GM18858 (cell line): ENCODE results near the gene IFNL3.
"Not testable (repeated sequence)": the region's sequence is repeated elsewhere in the genome, so short reads cannot be mapped to it uniquely, and the experiment has no call there.

ENCODE experiments used
- ATAC-seq: cut with Tn5 transposase; IDR thresholded peaks from one replicate; pipeline ENCODE4 v1.9.1; 2021; ENCODE audit not compliant: unreplicated experiment

IFNL3 gene

DNA sequence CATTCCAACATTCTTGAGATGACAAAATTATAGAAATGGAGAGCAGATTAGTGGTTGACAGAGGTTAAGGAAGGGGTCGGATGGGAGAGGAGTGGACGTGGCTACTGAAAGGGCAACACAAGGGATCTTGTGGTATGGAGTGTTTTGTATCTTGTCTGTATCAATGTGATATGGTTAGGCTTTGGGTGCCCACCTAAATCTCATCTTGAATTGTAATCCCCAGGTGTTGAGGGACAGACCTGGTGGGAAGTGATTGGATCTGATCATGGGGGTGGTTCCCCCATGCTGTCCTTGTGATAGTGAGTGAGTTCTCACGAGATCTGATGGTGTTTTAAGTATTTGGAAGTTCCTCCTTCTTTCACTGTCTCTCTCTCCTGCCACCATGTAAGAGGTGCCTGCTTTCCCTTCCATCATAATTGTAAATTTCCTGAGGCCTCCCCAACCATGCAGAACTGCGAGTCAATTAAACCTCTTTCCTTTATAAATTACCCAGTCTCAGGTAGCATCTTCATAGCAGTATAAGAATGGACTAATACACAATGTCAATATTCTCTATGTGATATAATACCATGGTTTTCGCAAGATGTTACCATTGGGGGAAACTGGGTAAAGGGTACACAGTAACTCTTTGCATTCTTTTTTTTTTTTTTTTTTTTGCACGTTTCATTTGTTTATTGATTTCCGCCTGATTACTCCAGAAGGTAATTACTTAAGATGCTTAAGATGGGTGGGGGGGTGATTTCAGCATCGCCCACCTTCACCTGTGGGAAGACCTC lies 8.8 kb upstream of the IFNL3 start:
- ATAC-seq: no peak

GRCh38 chr19:39252458-39252857 lies 7.7 kb upstream of the IFNL3 start:
- no peak for ATAC-seq

DNA sequence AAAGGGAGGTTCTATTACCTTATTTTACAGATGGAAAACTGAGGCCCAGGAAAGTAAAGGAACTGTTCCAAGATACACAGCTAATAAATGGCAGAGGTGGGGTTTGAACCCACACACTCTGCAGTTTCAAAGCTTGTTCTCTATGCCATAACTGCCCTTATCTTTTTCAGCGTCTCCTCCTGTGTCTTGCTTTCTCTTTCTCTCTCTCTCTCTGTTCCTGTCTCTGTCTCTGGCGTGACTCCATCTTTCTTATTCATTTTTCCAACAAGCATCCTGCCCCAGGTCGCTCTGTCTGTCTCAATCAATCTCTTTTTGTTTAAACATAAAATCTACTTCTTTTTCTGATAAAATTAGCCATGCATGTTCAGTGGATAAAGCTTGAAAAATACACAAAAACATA lies 7.0 kb upstream of the IFNL3 start:
- no peak for ATAC-seq

DNA sequence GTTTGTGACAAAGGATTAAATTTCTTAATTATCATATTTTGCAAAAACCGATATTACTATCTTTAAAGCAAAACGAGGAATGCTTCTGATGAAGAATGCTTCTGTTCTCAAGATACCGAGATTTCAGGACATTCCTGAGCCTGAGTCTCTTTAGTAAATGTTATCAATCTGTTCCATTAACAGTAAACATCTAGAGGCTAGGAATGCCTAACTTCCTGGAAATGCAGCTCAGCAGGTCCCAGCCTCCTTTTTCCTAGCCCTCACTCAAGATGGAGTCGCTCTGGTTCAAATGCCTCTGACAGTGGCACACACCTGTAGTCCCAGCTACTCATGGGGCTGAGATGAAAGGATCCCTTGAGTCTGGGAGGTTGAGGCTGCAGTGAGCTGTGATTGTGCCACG lies 6.3 kb upstream of the IFNL3 start:
- ATAC-seq: no peak

DNA sequence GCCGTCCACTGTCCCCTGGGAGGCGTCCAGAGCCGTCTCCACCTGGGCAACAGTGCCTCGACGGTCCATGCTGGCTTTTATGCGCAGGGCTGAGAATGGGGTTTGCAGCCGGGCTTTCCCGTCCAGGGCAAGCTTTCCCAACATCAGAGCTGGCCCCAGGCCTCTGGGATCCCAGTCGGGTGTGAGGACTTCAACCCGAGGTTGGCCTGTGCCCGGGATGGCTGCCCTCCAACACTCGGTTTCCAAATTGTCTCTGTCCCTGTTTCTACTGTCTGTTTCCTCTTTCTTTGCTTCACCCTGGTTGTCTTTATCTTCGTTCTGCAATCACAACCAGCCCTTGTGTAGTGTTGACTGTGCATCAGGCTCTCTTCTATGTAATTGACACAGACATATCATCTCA lies 4.0 kb upstream of the IFNL3 start, which contains the start of gene IFNL4:
Gene IFNL4, minus strand, starts transcription at position 51 of the 400 bp plus-strand sequence.
- no peak for ATAC-seq

DNA sequence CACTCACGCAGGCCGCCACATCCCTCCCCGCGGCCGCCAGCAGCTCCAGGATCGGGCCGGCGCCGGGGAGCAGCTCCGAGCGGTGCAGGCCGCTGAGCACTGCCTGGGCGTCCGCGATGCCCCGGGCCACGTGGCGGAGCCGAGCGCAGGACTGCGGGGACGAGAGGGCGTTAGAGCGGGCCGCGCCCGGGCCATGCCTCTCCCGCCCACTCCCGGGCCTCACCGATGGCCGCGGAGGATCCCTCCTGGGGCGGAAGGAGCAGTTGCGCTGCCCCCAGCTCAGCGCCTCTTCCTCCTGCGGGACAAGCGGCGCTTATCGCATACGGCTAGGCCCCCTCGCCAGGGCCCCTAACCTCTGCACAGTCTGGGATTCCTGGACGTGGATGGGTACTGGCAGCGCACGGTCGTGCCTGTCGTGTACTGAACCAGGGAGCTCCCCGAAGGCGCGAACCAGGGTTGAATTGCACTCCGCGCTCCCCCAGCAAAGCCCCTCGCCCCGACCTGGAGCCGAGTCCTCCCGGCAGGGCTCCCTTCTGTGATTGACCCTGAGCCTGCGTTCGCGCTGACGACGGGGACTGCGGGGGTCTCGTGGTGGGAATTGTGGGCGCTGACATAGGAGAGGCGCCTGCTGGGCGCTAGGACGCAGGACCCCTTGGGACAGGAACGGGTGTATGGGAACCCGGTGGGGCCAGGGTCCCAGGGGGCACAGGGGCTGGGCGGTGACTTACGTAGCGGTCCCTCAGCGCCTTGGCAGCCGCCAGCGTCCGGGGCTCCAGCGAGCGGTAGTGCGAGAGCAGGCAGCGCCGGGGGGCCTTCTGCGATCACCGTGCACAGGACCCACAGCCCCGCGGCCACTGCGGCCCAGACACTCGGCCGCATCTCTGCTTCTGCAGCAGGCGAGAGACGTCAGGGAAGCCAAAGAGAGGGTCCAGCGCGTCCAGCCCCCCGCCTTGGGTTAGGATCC lies 3.2 kb upstream of the IFNL3 start:
- no peak for ATAC-seq

DNA sequence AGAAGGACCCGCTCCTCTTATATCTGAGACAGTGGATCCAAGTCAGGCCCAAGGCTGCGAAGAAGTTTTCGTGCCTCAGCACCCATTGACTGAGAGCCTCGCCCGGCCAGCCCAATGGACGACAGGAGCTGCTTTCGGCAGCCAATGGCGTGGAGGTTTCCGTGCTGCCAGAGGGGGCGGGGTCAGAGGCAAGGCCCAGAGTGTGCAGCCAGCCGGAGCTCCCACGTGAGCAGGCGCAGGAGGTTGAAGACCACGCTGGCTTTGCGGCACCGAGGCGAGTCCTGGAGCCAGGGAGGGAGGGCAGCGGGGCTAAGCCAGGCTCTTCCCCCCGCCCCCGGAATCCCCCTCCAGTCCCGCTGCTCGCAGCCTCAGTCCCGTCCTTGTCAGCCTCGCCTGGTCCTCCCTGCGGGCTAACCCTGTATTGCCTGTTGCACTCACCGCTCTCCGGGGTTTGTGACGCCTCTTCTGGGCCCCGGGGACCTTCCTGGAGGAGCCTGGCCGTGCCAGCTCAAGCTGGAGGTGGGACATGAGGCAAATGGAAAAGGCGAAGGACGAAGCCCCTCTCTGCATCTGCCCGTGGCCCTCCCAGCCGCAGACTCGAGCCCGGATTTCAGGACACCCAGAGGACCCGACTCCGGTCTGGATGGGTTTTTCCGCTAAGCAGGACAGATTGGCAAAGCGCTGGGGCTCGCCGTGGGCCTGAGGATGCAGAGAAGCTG lies 2.3 kb upstream of the IFNL3 start:
- no peak for ATAC-seq

DNA sequence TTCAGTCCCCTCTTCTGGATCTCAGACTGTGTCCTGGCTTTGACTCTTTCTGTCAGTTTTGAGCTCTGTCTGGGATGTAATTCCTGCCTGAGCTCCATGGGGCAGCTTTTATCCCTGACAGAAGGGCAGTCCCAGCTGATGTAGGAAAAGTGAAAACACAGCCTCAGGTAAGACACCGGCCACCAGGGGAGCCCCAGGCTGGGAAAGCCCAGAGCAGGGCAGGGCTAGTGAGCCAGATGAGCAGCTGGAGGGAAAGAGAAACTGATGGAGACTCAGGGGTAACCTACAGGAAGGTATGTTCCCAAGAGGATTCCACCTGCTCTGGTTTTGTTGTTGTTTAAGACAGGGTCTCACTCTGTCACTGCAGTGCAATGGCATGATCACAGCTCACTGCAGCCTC lies 360 bp upstream of the IFNL3 start:
- not testable (repeated sequence) for ATAC-seq

DNA sequence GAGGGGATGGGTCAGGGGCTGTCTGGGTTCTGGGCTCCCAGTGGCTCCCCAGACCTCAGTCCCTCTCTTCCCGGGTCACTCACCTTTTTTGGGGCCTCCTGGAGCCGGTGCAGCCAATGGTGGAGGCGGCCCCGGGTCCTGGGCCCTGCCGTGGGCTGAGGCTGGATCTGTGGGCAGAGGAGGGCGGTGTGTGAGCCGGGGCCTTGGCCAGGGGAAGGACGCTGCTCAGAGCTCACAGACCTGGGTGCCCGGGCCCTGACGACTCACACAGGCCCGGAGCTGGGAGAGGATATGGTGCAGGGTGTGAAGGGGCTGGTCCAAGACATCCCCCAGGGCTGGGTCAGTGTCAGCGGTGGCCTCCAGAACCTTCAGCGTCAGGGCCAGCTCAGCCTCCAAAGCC lies 1.1 kb downstream of the IFNL3 start:
- ATAC-seq: not testable (repeated sequence)

GRCh38 chr19:39240421-39240820 lies 4.4 kb downstream of the IFNL3 start:
- no peak for ATAC-seq

GRCh38 chr19:39238944-39239343 lies 5.9 kb downstream of the IFNL3 start:
- no peak for ATAC-seq

- no peak for ATAC-seq
Measured at GRCh38 chr19:39238209-39238608, 6.6 kb downstream of the IFNL3 start.

DNA sequence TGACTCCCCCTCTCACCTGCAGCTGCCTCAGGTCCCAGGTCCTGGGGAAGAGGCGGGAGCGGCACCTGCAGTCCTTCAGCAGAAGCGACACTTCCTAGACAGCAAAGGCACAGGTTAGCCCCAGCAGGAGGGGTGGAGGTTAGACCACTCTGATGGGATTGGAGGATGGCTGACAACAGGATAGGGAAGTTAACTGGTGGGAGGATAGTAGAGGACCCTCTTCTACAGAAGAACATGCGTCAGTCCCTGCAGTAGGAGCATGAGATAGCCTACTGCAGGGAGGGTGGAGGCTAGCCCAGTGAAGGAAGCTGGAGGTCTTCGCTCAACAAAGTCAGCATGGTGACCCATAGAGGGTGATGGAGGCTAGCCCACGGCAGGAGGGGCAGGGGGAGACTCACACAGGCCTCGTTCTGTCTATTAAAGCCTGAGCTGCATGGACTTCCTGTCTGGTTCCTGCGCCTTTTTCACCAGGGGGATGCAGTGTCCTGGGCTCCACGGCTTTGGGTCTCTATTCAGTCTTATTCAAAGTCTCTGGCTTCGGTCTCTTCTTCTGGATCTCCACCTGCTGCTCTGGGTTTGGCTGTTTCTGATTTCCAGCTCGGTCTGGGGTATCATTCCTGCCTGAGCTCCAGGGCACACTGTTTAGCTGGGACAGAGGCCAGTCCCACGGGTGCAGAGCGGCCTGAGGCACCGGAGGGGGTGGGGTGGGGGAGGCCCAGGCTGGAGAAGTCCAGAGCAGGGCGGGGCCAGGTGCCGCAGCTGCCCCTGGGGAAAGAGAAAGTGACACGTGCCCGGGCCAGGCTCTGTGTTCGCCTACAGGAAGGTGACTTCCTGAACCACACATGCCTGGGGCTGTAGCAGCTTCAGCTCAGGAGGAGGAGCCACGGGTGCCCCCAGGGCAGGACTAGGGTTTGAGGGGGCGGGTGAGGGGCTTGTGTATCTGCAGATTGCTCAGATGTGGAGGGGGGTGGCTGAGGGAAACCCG lies 7.3 kb downstream of the IFNL3 start:
- peak; percentile 42 for ATAC-seq

- ATAC-seq: no peak
Measured at GRCh38 chr19:39236527-39236926, 8.3 kb downstream of the IFNL3 start.

GRCh38 chr19:39232708-39233107 lies 12.1 kb downstream of the IFNL3 start:
- no peak for ATAC-seq

DNA sequence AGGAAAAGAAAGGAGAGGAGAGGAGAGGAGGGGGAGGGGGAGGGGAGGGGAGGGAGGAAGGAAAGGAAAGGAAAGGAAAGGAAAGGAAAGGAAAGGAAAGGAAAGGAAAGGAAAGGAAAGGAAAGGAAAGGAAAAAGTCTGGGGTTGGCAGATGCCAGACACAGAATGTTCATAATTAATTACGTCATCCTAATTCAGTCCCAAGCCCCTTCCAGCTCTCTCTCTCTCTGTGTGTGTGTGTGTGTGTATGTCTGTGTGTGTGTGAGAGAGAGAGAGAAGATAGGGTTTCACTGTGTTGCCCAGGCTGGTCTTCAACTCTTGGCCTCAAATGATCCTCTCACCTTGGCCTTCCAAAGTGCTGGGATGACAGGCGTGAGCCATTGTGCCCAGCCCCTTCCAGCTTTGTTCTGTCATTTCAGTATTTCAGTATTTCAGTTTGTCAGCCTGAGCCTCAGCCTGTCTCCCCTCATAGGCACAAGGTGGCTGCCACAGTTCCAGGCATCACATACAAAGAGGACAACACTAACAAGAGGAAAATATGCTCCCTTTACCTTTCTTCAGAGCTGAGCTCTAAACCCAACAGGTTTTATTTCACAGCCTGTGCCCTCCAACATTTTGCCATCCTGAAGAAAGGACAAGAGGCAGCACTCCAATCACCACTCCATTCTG lies 14.6 kb downstream of the IFNL3 start:
- no peak for ATAC-seq

- no peak for ATAC-seq
Measured at GRCh38 chr19:39224910-39225309, 19.9 kb downstream of the IFNL3 start.

- ATAC-seq: no peak
Measured at GRCh38 chr19:39223703-39224279, 21.0 kb downstream of the IFNL3 start.

DNA sequence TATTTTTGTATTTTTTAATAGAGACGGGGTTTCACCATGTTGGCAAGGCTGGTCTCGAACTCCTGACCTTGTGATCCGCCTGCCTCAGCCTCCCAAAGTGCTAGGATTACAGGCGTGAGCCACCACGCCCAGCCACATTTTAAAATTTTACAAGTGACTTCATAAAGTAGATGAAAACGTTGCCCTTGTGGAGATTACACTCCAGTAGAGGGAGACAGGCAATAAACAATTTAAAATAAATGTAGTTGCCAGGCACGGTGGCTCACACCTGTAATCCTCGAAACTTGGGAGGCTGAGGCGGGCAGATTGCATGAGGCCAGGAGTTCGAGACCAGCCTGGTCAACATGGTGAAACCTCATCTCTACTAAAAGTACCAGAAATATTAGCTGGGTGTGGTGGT lies 25.7 kb downstream of the IFNL3 start:
- not testable (repeated sequence) for ATAC-seq
